Immature natural killer cell (primary cell): ENCODE data around the gene CSF1. TPM values are rescaled to one million over a fixed set of nuclear protein-coding genes. Genes with fewer than 3 reads are reported as not detected.

Source experiments
- DNase-seq, 3 donors: peaks; one replicate each; pipeline ENCODE4 v3.0.0; 2022; ENCODE audit warnings: mixed read lengths in 1 of 3
- H3K27ac Mint-ChIP-seq, 6 donors: one replicate each; pipeline ENCODE4 v1.8.0; 2020; ENCODE audit warnings: mixed read lengths in 6 of 6, mild to moderate bottlenecking in 5 of 6, inconsistent platforms in 4 of 6, moderate library complexity in 3 of 6
- H3K27me3 Mint-ChIP-seq, 3 donors: one replicate each; pipeline ENCODE4 v1.8.0; 2020 to 2021; ENCODE audit warnings: low read depth in 3 of 3, mild to moderate bottlenecking in 3 of 3, mixed read lengths in 3 of 3, moderate library complexity in 3 of 3, inconsistent platforms in 1 of 3
- H3K36me3 Mint-ChIP-seq, 3 donors: one replicate each; pipeline ENCODE4 v1.8.0; 2020; ENCODE audit warnings: mixed read lengths in 3 of 3, inconsistent platforms in 2 of 3, mild to moderate bottlenecking in 2 of 3
- H3K4me1 Mint-ChIP-seq, 2 donors: one replicate each; pipeline ENCODE4 v1.8.0; 2020; ENCODE audit warnings: inconsistent platforms in 2 of 2, mild to moderate bottlenecking in 2 of 2, mixed read lengths in 2 of 2, moderate library complexity in 1 of 2
- H3K4me3 Mint-ChIP-seq, 5 donors: one replicate each; pipeline ENCODE4 v1.8.0; 2020; ENCODE audit warnings: mild to moderate bottlenecking in 5 of 5, mixed read lengths in 5 of 5, inconsistent platforms in 3 of 5, moderate library complexity in 3 of 5
- H3K9me3 Mint-ChIP-seq, 6 donors: one replicate each; pipeline ENCODE4 v1.8.0; 2020; ENCODE audit warnings: mild to moderate bottlenecking in 6 of 6, mixed read lengths in 6 of 6, inconsistent platforms in 4 of 6, moderate library complexity in 3 of 6
- polyA plus RNA-seq, 3 donors: library from polyadenylated mRNA; unstranded; fragments of 300-500 nt; fragmentation: Illumina TruSeq; gene quantifications; one replicate each; pipeline ENCODE4 v1.2.3, GENCODE V29; 2021

Gene CSF1
- polyA plus RNA-seq, 3 donors from 2014 or later: 0.55 to 0.97 (median 0.65) TPM

GRCh38 chr1:109889094-109889493 lies 21.6 kb upstream of the CSF1 start:
- peaks cover 0 to 2% (median 0%) of the 10 kb centered on the region in 6 donors for H3K9me3 Mint-ChIP-seq
- H3K27me3 Mint-ChIP-seq: peaks cover 0 to 7% (median 2%) of the 10 kb centered on the region in 3 donors
- H3K36me3 Mint-ChIP-seq: peaks cover 0 to 4% (median 0%) of the 10 kb centered on the region in 3 donors
- H3K4me1 Mint-ChIP-seq: no peaks in the 10 kb centered on the region
- DNase-seq: no peak
- no peak overlapping the region for H3K4me3 Mint-ChIP-seq
- no peak overlapping the region for H3K27ac Mint-ChIP-seq

- H3K9me3 Mint-ChIP-seq: peaks cover 0 to 2% (median 0%) of the 10 kb centered on the region in 6 donors
- H3K4me1 Mint-ChIP-seq: no peaks in the 10 kb centered on the region
- H3K27ac Mint-ChIP-seq: peak overlapping the region in 1 of 6 donors; percentile 36
- peaks cover 0 to 7% (median 2%) of the 10 kb centered on the region in 3 donors for H3K27me3 Mint-ChIP-seq
- H3K4me3 Mint-ChIP-seq: no peak overlapping the region
- no peak for DNase-seq
- H3K36me3 Mint-ChIP-seq: peaks cover 0 to 4% (median 0%) of the 10 kb centered on the region in 3 donors
Measured at GRCh38 chr1:109890115-109890953, 20.3 kb upstream of the CSF1 start.

DNA sequence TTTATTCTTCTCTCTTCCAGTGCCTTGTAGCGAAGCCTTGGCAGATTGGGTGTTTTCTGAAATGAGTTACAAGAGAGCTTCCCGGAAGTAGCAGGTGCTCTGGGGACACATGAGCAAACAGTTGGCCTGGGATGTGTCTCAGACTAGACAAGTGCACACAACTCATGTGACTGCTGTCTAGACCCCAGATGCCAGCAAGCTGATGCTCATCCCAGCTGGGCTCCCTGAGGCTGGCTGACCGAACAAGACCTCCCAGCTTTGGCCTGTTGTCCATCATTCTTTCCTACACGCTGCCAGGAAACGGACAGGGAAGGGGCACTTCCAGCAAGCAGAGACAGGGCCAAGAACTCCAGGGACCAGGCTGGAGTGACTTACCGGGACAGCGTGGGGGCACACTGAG lies 18.7 kb upstream of the CSF1 start:
- Mint-ChIP-seq H3K9me3 (no peaks in the 10 kb centered on the region), H3K4me3 (no peak overlapping the region), H3K4me1 (no peaks in the 10 kb centered on the region), H3K27ac (no peak overlapping the region), H3K36me3 (peaks cover 0 to 4% (median 0%) of the 10 kb centered on the region in 3 donors), H3K27me3 (peaks cover 0 to 9% (median 2%) of the 10 kb centered on the region in 3 donors)
- DNase-seq: no peak

GRCh38 chr1:109892561-109893368 lies 17.9 kb upstream of the CSF1 start:
- Mint-ChIP-seq H3K27me3 (peaks cover 2 to 9% (median 2%) of the 10 kb centered on the region in 3 donors), H3K27ac (no peak overlapping the region), H3K9me3 (no peaks in the 10 kb centered on the region), H3K4me3 (no peak overlapping the region), H3K4me1 (peaks cover 0 to 6% of the 10 kb centered on the region in 2 donors), H3K36me3 (peaks cover 0 to 4% (median 0%) of the 10 kb centered on the region in 3 donors)
- no peak for DNase-seq

- DNase-seq: no peak
- no peak overlapping the region for H3K27ac Mint-ChIP-seq
Measured at GRCh38 chr1:109893532-109894171, 17.0 kb upstream of the CSF1 start.

GRCh38 chr1:109894823-109895719 lies 15.6 kb upstream of the CSF1 start:
- H3K9me3 Mint-ChIP-seq: no peaks in the 10 kb centered on the region
- no peak for DNase-seq
- peaks cover 2 to 7% (median 2%) of the 10 kb centered on the region in 3 donors for H3K27me3 Mint-ChIP-seq
- no peak overlapping the region for H3K4me3 Mint-ChIP-seq
- H3K27ac Mint-ChIP-seq: no peak overlapping the region
- H3K4me1 Mint-ChIP-seq: peaks cover 0 to 6% of the 10 kb centered on the region in 2 donors
- H3K36me3 Mint-ChIP-seq: no peaks in the 10 kb centered on the region

More at GRCh38 chr1:109893532-109894171, 17.0 kb upstream of the CSF1 start:
- peaks cover 2 to 9% (median 2%) of the 10 kb centered on the region in 3 donors for H3K27me3 Mint-ChIP-seq
- no peak overlapping the region for H3K4me3 Mint-ChIP-seq
- peaks cover 0 to 6% of the 10 kb centered on the region in 2 donors for H3K4me1 Mint-ChIP-seq
- H3K9me3 Mint-ChIP-seq: no peaks in the 10 kb centered on the region
- peaks cover 0 to 4% (median 0%) of the 10 kb centered on the region in 3 donors for H3K36me3 Mint-ChIP-seq

- Mint-ChIP-seq H3K27me3 (peaks cover 2 to 4% (median 2%) of the 10 kb centered on the region in 3 donors), H3K4me3 (peak overlapping the region in 2 of 5 donors; percentile 20 to 45), H3K4me1 (peaks cover 0 to 6% of the 10 kb centered on the region in 2 donors), H3K36me3 (no peaks in the 10 kb centered on the region), H3K9me3 (no peaks in the 10 kb centered on the region), H3K27ac (peak overlapping the region in 5 of 6 donors; percentile 36 to 81 (median 60))
- peak in 2 of 3 donors; percentile 20 to 27 for DNase-seq
Measured at GRCh38 chr1:109895720-109896504, 14.7 kb upstream of the CSF1 start.

DNA sequence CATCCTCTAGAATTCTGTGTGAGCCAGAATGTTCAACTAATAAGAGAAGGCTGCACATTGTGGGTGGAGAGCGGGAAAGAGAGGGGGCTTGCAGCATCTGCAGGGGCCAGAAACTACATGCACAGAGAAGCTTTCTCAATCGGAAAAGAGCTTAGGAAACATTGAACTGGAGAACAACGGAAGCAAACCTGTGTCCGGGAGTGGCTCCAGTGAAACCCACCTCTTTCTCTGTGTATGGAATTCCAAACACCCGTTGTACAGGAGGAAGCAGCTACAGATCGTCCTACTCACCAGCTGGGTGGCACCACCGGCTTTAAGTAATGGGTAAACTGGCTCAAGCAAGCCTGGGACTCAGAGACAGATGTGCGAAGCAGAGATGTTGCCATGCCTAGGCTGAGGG lies 14.0 kb upstream of the CSF1 start:
- Mint-ChIP-seq H3K4me1 (peaks cover 0 to 6% of the 10 kb centered on the region in 2 donors), H3K27ac (no peak overlapping the region), H3K9me3 (no peaks in the 10 kb centered on the region), H3K27me3 (peaks cover 0 to 4% (median 2%) of the 10 kb centered on the region in 3 donors), H3K4me3 (no peak overlapping the region), H3K36me3 (no peaks in the 10 kb centered on the region)
- DNase-seq: no peak

DNA sequence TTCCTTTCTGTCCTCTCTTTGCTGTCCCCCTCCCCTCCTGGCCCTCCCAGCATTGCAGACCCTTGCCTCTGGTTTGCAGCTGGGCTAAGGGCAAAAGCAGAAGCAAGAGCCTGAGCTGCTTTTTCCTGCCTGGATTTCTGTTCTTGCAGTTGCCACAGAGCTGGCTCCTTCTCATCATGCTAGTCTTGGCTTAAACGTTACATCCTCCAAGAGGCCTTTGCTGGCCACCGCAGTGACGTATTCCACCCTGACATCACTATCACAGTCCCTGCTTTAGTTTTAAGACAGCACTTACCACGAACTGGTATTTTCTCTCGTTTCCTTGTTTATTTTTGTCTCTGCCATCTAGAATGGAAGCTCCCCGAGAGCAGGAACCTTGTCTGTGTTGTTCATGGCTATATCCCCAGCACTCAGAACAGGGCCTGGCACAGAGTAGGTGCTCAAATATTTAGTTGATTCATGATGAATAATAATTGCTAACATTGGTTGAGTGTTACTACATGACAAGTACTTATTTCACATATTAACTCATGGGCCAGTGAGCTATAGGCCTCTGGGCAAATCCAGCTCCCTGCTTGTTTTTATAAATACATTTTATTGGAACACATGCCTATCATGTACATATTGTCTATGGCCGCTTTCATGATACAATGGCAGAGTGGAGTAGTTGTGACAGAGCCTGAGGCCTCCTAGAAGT lies 13.2 kb upstream of the CSF1 start:
- Mint-ChIP-seq H3K27ac (peak overlapping the region in 1 of 6 donors; percentile 30), H3K36me3 (no peaks in the 10 kb centered on the region), H3K4me3 (no peak overlapping the region), H3K4me1 (peaks cover 0 to 6% of the 10 kb centered on the region in 2 donors), H3K27me3 (peaks cover 0 to 4% (median 3%) of the 10 kb centered on the region in 3 donors), H3K9me3 (no peaks in the 10 kb centered on the region)
- DNase-seq: no peak

DNA sequence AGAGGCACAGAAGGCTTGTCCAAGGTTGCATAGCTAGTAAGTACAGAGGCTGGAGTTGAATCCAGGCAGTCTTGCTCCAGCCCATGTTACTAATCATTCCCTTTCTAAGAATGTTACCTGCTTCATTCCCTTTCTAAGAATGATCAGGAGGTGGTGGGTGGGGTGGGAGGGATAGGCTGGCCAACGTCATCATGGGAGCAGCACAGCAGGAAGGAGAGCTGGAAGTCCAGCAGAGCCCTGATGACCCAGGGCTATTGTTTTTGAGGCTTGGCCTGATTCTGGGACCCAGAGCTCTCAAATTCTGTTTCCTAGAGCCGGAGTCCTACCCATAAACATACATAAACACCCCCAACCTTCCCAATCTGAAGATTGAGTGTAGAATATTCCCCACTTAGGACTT lies 11.8 kb upstream of the CSF1 start:
- H3K4me3 Mint-ChIP-seq: no peak overlapping the region
- H3K27me3 Mint-ChIP-seq: peaks cover 0 to 4% (median 4%) of the 10 kb centered on the region in 3 donors
- no peak for DNase-seq
- peaks cover 0 to 6% of the 10 kb centered on the region in 2 donors for H3K4me1 Mint-ChIP-seq
- H3K27ac Mint-ChIP-seq: no peak overlapping the region
- H3K36me3 Mint-ChIP-seq: no peaks in the 10 kb centered on the region
- no peaks in the 10 kb centered on the region for H3K9me3 Mint-ChIP-seq

- Mint-ChIP-seq H3K27ac (no peak overlapping the region), H3K27me3 (peaks cover 0 to 8% (median 4%) of the 10 kb centered on the region in 3 donors), H3K36me3 (no peaks in the 10 kb centered on the region), H3K4me3 (no peak overlapping the region), H3K9me3 (no peaks in the 10 kb centered on the region), H3K4me1 (peaks cover 5 to 12% of the 10 kb centered on the region in 2 donors)
- DNase-seq: no peak
Measured at GRCh38 chr1:109901141-109901523, 9.5 kb upstream of the CSF1 start.
